Esophagus (tissue), 2 donors: ENCODE data around the gene PPP3CA. TPM values are rescaled to one million over a fixed set of nuclear protein-coding genes. Genes with fewer than 3 reads are reported as not detected.

ENCODE experiments used
- H3K27ac ChIP-seq, 2 donors: one replicate each; pipeline ENCODE4 v1.5.1; 2013; ENCODE audit warnings: low read depth in 2 of 2, mild to moderate bottlenecking in 2 of 2, inconsistent platforms in 1 of 2, low read length in 1 of 2, moderate library complexity in 1 of 2
- H3K27me3 ChIP-seq, 2 donors: one replicate each; pipeline ENCODE4 v1.6.1; 2013; ENCODE audit warnings: low read length in 2 of 2, control low read depth in 1 of 2, mild to moderate bottlenecking in 1 of 2; ENCODE audit not compliant: insufficient read depth in 2 of 2, control insufficient read depth in 1 of 2
- H3K36me3 ChIP-seq, 2 donors: one replicate each; pipeline ENCODE4 v1.6.1; 2013; ENCODE audit warnings: low read length in 1 of 2; ENCODE audit not compliant: control insufficient read depth in 2 of 2, insufficient read depth in 2 of 2
- H3K4me1 ChIP-seq, 2 donors: one replicate each; pipeline ENCODE4 v1.6.1; 2013; ENCODE audit warnings: low read length in 1 of 2; ENCODE audit not compliant: control insufficient read depth in 2 of 2, insufficient read depth in 2 of 2
- H3K4me3 ChIP-seq, 2 donors: one replicate each; pipeline ENCODE4 v1.5.1; 2013; ENCODE audit warnings: low read length in 2 of 2, mild to moderate bottlenecking in 2 of 2, low read depth in 1 of 2, moderate library complexity in 1 of 2
- H3K9me3 ChIP-seq, 2 donors: one replicate each; pipeline ENCODE4 v1.6.1; 2013; ENCODE audit warnings: mild to moderate bottlenecking in 2 of 2, low read depth in 1 of 2, low read length in 1 of 2, moderate library complexity in 1 of 2; ENCODE audit not compliant: control insufficient read depth in 2 of 2, insufficient read depth in 1 of 2
- WGBS, 2 donors: extraction: QIAGEN DNeasy Blood & Tissue Kit; methylation state at CpG; one replicate each; pipeline ENCODE4 v1.1.7; 2013; 5-methylcytosine and 5-hydroxymethylcytosine counted together
- polyA plus RNA-seq, 2 donors: library from polyadenylated mRNA; stranded (reverse); fragments of 200-250 nt; gene quantifications; one replicate each; pipeline ENCODE4 v1.2.3, GENCODE V29; 2013
- donor health status: healthy with polysubstance abuse.
- donor health status: Bipolar disorder and iron deficiency.

The PPP3CA gene
- polyA plus RNA-seq, 2 donors = 5.2 to 5.8 TPM

DNA sequence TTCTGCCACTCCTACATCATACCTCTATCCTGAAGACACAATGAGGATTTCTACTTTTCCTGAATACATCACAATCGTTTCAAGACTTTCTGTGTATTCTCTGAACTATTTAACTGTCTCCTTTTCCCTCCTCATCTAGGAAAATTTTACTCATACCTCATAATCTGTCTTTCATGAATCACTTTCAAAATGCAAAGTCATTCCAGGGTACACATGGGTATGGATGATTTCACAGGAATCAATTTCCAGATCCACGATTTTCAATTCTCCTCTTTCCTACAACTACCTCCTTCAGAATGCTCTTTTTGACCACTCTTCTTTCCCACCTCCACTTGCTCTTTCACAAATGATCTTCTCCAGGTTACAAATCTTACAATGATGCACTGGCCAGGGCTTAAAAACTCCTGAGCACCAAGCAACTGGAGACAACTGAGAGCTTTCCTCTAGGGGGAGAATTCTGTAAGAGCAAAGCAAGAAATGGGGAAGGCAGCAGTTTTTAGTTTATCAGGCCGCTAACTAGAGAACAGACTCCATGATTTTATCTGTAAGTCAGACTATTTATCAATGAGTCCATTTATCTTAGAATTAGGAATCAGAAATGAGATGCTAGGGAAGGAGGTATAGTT lies 116.4 kb downstream of the PPP3CA start:
- no peaks in the 10 kb centered on the region for H3K27me3 ChIP-seq
- H3K36me3 ChIP-seq = no peaks in the 10 kb centered on the region
- WGBS, 2 donors = 88 to 89% methylated on average over 3 of the region's 3 CpGs
- no peak overlapping the region for H3K27ac ChIP-seq
- no peak overlapping the region for H3K4me3 ChIP-seq
- H3K9me3 ChIP-seq = no peaks in the 10 kb centered on the region
- no peaks in the 10 kb centered on the region for H3K4me1 ChIP-seq

DNA sequence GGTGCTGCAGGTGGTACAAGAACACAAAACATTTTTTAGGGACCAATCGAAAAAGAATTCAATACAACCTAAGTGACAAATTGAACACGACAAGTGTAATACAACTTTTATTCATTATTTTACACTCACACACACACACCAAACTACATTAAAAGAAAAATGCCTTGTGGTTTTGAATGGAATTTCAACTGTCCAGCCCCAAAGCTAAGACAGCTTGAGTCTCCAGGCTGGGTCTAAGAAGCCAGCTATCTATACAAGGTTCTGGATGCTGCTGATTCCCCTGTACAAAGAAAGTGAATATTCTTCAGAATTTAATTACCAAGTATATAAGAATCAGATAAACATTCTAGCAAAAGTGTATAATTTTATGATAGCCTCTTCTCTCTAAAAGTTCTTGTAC lies 118.2 kb downstream of the PPP3CA start:
- no peaks in the 10 kb centered on the region for H3K9me3 ChIP-seq
- H3K4me1 ChIP-seq = no peaks in the 10 kb centered on the region
- H3K27me3 ChIP-seq = no peaks in the 10 kb centered on the region
- no peak overlapping the region for H3K27ac ChIP-seq
- no peak overlapping the region for H3K4me3 ChIP-seq
- H3K36me3 ChIP-seq = no peaks in the 10 kb centered on the region
- WGBS, 2 donors = 76 to 94% methylated on average over 2 of the region's 2 CpGs

DNA sequence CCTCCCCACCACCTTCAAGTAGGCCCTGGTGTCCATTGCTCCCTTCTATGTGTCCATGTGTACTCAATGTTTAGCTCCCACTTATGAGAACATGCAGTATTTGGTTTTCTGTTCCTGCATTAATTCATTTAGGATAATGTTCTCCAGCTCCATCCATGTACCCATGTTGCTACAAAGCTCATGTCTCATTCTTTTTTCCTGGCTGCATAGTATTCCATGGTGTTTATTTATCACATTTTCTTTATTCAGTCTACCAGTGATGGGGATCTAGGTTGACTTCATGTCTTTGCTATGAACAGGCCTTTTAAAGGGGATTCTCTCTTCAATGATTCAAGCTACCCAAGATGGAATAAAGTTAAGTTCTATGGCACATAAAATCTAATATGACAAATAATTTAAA lies 119.6 kb downstream of the PPP3CA start:
- Histone ChIP-seq H3K9me3 (no peaks in the 10 kb centered on the region), H3K36me3 (no peaks in the 10 kb centered on the region), H3K4me1 (no peaks in the 10 kb centered on the region), H3K27ac (no peak overlapping the region), H3K4me3 (no peak overlapping the region), H3K27me3 (no peaks in the 10 kb centered on the region)

DNA sequence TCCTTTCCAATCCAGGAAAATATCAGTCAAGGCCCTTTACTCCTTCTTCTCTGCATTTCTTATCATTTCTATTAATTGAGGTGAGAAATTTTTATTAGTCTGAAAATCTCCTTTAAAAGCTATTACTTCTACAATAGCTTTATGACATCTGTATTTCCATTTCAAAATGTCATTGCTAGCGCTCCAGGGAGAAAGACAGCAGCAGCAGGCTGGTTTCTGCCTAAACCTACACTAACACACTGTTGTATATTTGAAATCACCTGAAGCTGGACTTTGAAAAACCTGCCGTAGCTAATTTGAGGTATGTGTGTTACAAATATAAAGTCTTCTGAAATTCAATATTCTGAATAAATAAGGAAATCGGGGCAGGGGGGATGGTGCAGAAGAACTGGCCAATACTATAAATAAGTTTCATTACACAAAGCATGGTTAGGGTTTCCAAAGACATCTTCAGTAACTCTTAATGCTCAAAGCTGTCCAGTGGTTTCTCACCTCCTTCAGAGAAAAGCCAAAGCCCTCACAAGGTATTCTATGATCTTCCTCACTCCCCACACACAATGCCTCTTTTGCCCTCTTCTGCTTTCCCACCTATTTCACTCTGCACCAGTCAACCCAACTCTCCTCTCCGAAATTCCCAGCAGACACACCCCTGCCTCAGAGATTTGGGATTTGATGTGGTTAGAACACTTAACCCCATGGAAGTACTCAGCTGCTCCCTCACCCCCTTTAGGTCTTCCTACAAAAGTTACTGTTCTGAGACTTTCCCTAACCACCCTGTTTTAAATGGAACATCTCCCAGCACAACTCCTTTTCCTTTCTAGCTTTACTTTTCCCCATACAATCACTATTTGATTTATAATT lies 122.7 kb downstream of the PPP3CA start:
- no peak overlapping the region for H3K4me3 ChIP-seq
- H3K36me3 ChIP-seq = no peaks in the 10 kb centered on the region
- no peak overlapping the region for H3K27ac ChIP-seq
- 65 to 66% methylated on average over 4 of the region's 4 CpGs for WGBS, 2 donors
- H3K4me1 ChIP-seq = no peaks in the 10 kb centered on the region
- H3K9me3 ChIP-seq = no peaks in the 10 kb centered on the region
- H3K27me3 ChIP-seq = no peaks in the 10 kb centered on the region

DNA sequence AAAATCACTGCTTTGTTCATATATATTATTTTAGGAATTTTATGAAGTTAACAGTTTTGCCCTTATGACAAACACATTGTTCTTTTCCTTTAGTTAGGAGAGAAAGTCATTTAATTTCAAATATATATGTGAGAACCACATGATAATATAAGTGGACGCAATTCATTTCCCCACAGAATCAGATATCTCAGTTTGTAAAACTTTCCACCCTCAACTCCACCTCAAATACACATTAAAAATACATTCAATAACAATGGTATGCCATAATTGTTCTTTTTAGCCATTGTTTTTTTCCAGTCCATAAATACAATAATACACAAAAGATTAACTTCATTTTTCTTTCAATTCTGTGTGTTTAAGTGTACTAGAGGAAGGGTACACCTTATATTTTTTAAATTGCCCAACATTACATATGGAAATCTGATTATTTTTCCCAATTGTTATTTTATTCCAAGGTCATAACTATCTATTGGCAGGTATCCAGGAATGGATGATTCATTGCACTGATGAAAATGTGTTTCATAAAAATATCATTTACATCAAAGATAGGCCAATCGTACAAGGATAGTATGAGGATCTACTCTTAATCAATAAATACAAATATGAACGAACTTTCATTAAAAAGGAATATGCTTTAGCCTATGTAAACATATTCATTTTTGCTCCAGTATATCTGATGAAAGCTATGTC lies 125.0 kb downstream of the PPP3CA start:
- Histone ChIP-seq H3K4me1 (no peaks in the 10 kb centered on the region), H3K9me3 (no peaks in the 10 kb centered on the region), H3K27me3 (no peaks in the 10 kb centered on the region), H3K27ac (no peak overlapping the region), H3K36me3 (no peaks in the 10 kb centered on the region), H3K4me3 (no peak overlapping the region)
- WGBS, 2 donors = 66 to 69% methylated on average over 3 of the region's 3 CpGs

DNA sequence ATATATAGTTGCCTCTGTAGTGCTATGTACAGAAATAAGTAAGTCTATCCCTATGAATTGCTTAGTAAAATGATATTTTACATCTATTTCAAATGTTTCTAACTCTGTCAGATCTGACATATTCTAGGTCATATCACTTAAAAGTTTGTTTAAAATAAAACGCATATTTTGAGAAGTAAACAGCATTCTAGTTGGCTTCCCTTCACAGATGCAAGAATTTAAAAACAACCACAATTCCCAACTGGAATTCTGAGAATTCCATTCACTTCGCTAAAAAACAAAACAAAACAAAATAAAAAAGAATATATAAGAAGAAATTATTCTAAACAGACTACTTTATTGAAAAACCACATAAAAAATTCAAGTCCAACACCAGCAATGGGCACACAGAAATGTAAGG lies 126.0 kb downstream of the PPP3CA start:
- no peaks in the 10 kb centered on the region for H3K4me1 ChIP-seq
- WGBS, 2 donors = 68 to 75% methylated on average over 2 of the region's 2 CpGs

DNA sequence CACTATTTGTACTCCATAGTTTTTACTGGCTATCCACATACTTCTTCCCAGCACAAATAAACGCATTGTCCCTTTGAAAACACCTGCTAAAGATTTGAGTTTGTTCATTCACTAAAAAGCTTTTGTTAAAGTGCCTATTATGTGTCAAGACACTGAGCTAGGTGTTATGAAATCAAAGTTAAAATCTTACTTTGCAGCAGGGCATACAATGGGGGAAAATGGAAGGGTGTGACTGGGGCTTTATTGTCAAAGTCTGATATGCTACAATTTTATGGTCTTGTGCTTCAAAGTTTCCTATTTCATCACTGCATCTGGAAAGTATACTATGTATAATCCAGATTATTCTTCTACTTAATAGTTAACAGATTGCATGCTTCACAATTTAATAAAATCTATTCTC lies 128.4 kb downstream of the PPP3CA start:
- H3K9me3 ChIP-seq = no peaks in the 10 kb centered on the region
- H3K36me3 ChIP-seq = no peaks in the 10 kb centered on the region
- no peaks in the 10 kb centered on the region for H3K27me3 ChIP-seq
- no peak overlapping the region for H3K27ac ChIP-seq
- WGBS, 2 donors = 78 to 86% methylated on average over 1 of the region's 1 CpG
- no peak overlapping the region for H3K4me3 ChIP-seq
- no peaks in the 10 kb centered on the region for H3K4me1 ChIP-seq

More for the DNA sequence above, 126.0 kb downstream of the PPP3CA start:
- H3K36me3 ChIP-seq = no peaks in the 10 kb centered on the region
- H3K4me3 ChIP-seq = no peak overlapping the region
- H3K9me3 ChIP-seq = no peaks in the 10 kb centered on the region
- H3K27ac ChIP-seq = no peak overlapping the region
- H3K27me3 ChIP-seq = no peaks in the 10 kb centered on the region

DNA sequence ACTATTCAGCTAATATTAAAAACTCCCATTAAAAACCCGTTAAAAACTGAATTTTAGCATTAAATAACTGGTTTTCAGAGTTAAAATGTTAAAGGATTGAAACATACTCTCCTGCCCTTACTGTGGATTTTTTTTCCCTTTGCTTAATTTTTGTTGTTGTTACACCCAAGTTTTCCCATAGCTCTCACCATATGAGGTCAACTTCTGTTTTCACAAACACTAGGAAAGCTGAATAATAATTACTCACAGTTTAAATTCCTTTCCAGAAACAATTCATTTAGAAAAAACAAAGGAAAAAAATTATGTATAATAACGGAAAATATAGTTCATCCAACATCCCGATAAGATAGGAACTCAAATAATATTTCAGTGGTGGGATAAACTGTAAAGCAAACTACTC lies 129.0 kb downstream of the PPP3CA start:
- H3K9me3 ChIP-seq = no peaks in the 10 kb centered on the region
- no peaks in the 10 kb centered on the region for H3K27me3 ChIP-seq
- H3K27ac ChIP-seq = no peak overlapping the region
- 75 to 78% methylated on average over 3 of the region's 3 CpGs for WGBS, 2 donors
- no peaks in the 10 kb centered on the region for H3K4me1 ChIP-seq
- no peak overlapping the region for H3K4me3 ChIP-seq
- H3K36me3 ChIP-seq = no peaks in the 10 kb centered on the region

DNA sequence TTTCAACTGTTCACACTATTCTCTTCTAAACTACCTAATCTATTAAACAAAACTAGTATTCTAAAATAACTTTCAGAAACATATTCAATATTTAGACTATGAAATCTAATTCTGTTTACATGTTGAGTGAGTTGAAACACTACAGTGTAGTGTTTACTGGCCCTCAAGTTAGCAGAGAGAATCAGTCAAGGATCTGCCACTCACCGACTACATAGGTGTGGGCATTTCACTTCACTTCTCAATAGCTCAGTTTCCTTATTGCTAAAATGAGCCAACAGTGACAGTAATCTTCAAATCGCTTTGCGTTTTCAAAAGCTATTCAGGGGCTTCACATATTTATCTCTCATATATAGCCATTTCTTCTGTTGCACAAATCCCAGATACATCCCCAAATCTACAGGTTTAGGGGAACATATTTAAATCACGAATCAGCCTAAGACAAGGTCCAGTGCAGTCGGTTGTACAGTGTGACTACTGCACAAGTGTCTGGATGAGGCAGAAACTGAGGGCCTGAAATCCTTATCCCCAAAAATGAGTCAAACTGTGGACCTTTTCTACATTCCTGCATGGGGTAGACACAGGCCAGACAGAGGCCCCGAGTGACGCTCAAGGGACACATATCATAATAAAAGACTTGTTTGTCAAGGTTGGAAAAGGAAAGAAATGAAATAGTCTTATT lies 129.8 kb downstream of the PPP3CA start:
- Histone ChIP-seq H3K27ac (no peak overlapping the region), H3K9me3 (no peaks in the 10 kb centered on the region), H3K36me3 (no peaks in the 10 kb centered on the region), H3K4me1 (no peaks in the 10 kb centered on the region), H3K27me3 (no peaks in the 10 kb centered on the region), H3K4me3 (no peak overlapping the region)
- 86 to 91% methylated on average over 7 of the region's 7 CpGs for WGBS, 2 donors
